Activated CD8-positive, alpha-beta memory T cell treated with anti-CD3 and anti-CD28 coated beads, Interleukin-2, amount 50 U/mL, for 1 hour (primary cell): ENCODE data around the gene RIC3.

Experiments
- DNase-seq: peaks from one replicate; pipeline ENCODE4 v3.0.0-alpha.2; 2020; ENCODE audit errors: extremely low read depth

Gene RIC3

GRCh38 chr11:8168485-8169257, at the start of gene RIC3:
RIC3 (minus strand) TSS chr11:8169025; CDS start chr11:8168989, 36 bp downstream.
- peak; percentile 1 for DNase-seq

GRCh38 chr11:8218409-8218808, 49.6 kb upstream of the RIC3 start:
- DNase-seq = no peak

- no peak for DNase-seq
These were observed 49.1 kb upstream of the RIC3 start for GRCh38 chr11:8217926-8218325.

GRCh38 chr11:8217136-8217535, 48.3 kb upstream of the RIC3 start:
- DNase-seq = no peak

- no peak for DNase-seq
These were observed 44.6 kb upstream of the RIC3 start for GRCh38 chr11:8213376-8213775.

GRCh38 chr11:8209208-8209807, 40.5 kb upstream of the RIC3 start:
- no peak for DNase-seq

GRCh38 chr11:8207080-8208000, 38.5 kb upstream of the RIC3 start:
- DNase-seq = no peak

GRCh38 chr11:8206251-8207079, 37.6 kb upstream of the RIC3 start:
- no peak for DNase-seq

- DNase-seq = no peak
These were observed 36.7 kb upstream of the RIC3 start for GRCh38 chr11:8205566-8205965.

GRCh38 chr11:8204596-8204995, 35.8 kb upstream of the RIC3 start:
- no peak for DNase-seq

GRCh38 chr11:8204025-8204424, 35.2 kb upstream of the RIC3 start:
- DNase-seq = no peak

- no peak for DNase-seq
These were observed 34.5 kb upstream of the RIC3 start for GRCh38 chr11:8203414-8203715.

GRCh38 chr11:8202516-8203413, 33.9 kb upstream of the RIC3 start:
- DNase-seq = no peak

- DNase-seq = no peak
These were observed 33.0 kb upstream of the RIC3 start for GRCh38 chr11:8201644-8202365.

GRCh38 chr11:8199676-8200075, 30.9 kb upstream of the RIC3 start:
- no peak for DNase-seq

- no peak for DNase-seq
These were observed 27.9 kb upstream of the RIC3 start for GRCh38 chr11:8196749-8197148.

GRCh38 chr11:8194956-8195355, 26.1 kb upstream of the RIC3 start:
- no peak for DNase-seq

- DNase-seq = no peak
These were observed 24.0 kb upstream of the RIC3 start for GRCh38 chr11:8192896-8193209.

- DNase-seq = no peak
These were observed 23.4 kb upstream of the RIC3 start for GRCh38 chr11:8192016-8192895.
